Stomach (tissue), 4 donors: ENCODE results near the gene CDH1.

Experiments
- CTCF ChIP-seq, 7 experiments: fragments of 450-650 bp in 4 of 7; fragments of 200-600 bp in 3 of 7; sonication (generic) in 3 of 7; IDR thresholded peaks; one replicate each; pipeline ENCODE4 v1.5.1; 2016 to 2019; ENCODE audit warnings: antibody characterized with exemption in 7 of 7, control low read depth in 2 of 7, mild to moderate bottlenecking in 1 of 7
- POLR2A ChIP-seq, 4 donors: fragments of 450-650 bp; IDR thresholded peaks; one replicate each; pipeline ENCODE4 v1.6.1; 2016; ENCODE audit warnings: antibody characterized with exemption in 4 of 4, control low read depth in 2 of 4, mild to moderate bottlenecking in 1 of 4, moderate library complexity in 1 of 4
- POLR2AphosphoS5 ChIP-seq, 3 donors: sonication (generic); formaldehyde crosslinking; IDR thresholded peaks; one replicate each; pipeline ENCODE4 v1.6.1; 2016; ENCODE audit warnings: antibody characterized with exemption in 3 of 3

GRCh38 chr16:68779891-68780290, 42.8 kb downstream of the CDH1 start:
- no peak for TF ChIP-seq CTCF (IDR thresholded peaks at IDR 0.05)
- no peak for TF ChIP-seq POLR2A (IDR thresholded peaks at IDR 0.05)
- peak in 2 of 3 donors; percentile 18 to 71 for TF ChIP-seq POLR2AphosphoS5 (IDR thresholded peaks at IDR 0.05)
